Measurements from ENCODE around the gene TSHR.

DNA sequence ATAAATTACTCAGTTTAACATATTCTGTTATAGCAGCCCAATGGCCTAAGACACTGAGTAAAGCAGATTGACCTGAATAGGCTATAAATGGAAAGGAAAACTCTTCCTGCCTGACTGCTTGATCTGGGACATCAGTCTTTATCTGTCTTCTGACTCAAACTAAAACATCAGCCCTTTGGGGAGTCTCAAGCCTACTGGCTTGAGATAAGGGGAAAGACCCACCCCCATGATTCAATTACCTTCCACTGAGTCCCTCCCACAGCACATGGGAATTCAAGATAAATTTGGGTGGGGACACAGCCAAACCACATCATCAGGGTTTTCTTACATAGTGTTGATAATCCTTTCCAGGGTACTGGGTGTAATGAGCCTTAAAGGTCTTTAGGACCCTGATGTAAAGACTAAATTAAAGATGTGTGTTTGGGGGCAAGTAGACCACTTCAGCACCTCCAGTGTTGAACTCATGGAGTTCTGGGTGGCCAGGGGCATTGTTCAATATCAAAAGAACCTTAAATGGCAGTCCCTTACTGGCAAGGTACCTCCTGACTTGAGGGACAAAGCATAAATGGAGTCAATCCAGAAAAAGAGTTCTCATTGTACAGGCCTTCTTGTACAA is 67.8 kb downstream of the TSHR start:
- TF ChIP-seq, protein P1, sequence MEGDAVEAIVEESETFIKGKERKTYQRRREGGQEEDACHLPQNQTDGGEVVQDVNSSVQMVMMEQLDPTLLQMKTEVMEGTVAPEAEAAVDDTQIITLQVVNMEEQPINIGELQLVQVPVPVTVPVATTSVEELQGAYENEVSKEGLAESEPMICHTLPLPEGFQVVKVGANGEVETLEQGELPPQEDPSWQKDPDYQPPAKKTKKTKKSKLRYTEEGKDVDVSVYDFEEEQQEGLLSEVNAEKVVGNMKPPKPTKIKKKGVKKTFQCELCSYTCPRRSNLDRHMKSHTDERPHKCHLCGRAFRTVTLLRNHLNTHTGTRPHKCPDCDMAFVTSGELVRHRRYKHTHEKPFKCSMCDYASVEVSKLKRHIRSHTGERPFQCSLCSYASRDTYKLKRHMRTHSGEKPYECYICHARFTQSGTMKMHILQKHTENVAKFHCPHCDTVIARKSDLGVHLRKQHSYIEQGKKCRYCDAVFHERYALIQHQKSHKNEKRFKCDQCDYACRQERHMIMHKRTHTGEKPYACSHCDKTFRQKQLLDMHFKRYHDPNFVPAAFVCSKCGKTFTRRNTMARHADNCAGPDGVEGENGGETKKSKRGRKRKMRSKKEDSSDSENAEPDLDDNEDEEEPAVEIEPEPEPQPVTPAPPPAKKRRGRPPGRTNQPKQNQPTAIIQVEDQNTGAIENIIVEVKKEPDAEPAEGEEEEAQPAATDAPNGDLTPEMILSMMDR (IDR thresholded peaks at IDR 0.05), result no peak
- no peak for TF ChIP-seq EZH2 (IDR thresholded peaks at IDR 0.05)
